Measurements from ENCODE around the gene GUSB.
"Not testable (repeated sequence)": the region's sequence is repeated elsewhere in the genome, so short reads cannot be mapped to it uniquely, and the experiment has no call there.

The GUSB gene

GRCh38 chr7:65966146-65966545 lies 15.9 kb downstream of the GUSB start:
- no peak overlapping the region for H3K27ac Mint-ChIP-seq
- no peaks in the 10 kb centered on the region for H3K4me1 Mint-ChIP-seq
- H3K36me3 Mint-ChIP-seq (ENCODE audit: low read depth): peaks cover 49% of the 10 kb centered on the region
- ATAC-seq (no peak), DNase-seq (no peak)
- H3K27me3 Mint-ChIP-seq: no peaks in the 10 kb centered on the region
- no peaks in the 10 kb centered on the region for H3K9me3 Mint-ChIP-seq
- H3K4me3 Mint-ChIP-seq: no peak overlapping the region

DNA sequence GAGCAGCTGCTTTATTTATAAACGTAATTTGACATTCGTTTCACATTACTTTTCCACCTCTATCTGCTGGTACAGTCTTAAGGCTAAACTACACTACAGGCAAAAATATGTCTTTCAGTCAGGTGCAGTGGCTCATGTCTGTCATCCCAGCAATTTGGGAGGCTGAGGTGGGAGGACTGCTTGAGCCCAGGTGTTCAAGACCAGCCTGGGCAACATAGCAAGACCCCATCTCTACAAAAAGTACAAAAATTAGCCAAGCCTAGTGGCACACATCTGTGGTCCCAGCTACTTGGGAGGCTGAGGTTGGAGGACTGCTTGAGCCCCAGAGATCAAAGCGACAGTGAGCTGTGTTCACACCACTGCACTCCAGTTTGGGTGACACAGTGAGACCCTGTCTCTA lies 17.3 kb downstream of the GUSB start:
- not testable (repeated sequence) for H3K27me3 Mint-ChIP-seq, H3K27ac Mint-ChIP-seq, ATAC-seq

GRCh38 chr7:65962033-65962432 lies 20.0 kb downstream of the GUSB start:
- Mint-ChIP-seq H3K4me1 (no peaks in the 10 kb centered on the region), H3K36me3 (ENCODE audit: low read depth) (peaks cover 43% of the 10 kb centered on the region), H3K4me3 (no peak overlapping the region), H3K9me3 (no peaks in the 10 kb centered on the region), H3K27me3 (no peaks in the 10 kb centered on the region), H3K27ac (no peak overlapping the region)
- ATAC-seq (no peak), DNase-seq (no peak)

More for the DNA sequence above, 17.3 kb downstream of the GUSB start:
- not testable (repeated sequence) for DNase-seq, H3K4me1 Mint-ChIP-seq, H3K4me3 Mint-ChIP-seq, H3K9me3 Mint-ChIP-seq
- peaks cover 50% of the 10 kb centered on the region for H3K36me3 Mint-ChIP-seq (ENCODE audit: low read depth)

GRCh38 chr7:65960351-65961074 lies 21.5 kb downstream of the GUSB start:
- Mint-ChIP-seq H3K4me3 (no peak overlapping the region), H3K4me1 (no peaks in the 10 kb centered on the region), H3K9me3 (no peaks in the 10 kb centered on the region), H3K36me3 (ENCODE audit: low read depth) (peaks cover 43% of the 10 kb centered on the region), H3K27ac (no peak overlapping the region), H3K27me3 (no peaks in the 10 kb centered on the region)
- DNase-seq (no peak), ATAC-seq (no peak)

DNA sequence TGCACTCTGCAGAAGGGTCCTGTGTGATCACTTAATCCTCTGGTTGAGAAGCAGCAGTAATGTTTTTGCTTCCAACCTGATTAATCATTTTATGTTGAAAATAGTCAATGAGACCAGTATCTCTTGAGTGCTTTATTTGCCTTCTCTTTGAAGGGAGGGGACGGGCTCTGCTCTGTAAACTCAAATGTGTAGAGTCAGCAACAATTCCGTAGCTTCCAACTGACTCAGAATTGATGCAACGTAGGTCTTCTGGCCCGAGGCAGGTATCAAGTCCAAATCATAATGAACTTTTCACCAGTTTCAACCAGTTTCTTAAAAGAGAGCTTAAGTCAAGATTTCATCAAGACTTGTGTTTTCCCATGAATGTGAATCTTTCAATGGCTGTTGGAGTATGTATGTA lies 26.3 kb downstream of the GUSB start:
- Mint-ChIP-seq H3K9me3 (no peaks in the 10 kb centered on the region), H3K36me3 (ENCODE audit: low read depth) (peaks cover 35% of the 10 kb centered on the region)
- DNase-seq: no peak

DNA sequence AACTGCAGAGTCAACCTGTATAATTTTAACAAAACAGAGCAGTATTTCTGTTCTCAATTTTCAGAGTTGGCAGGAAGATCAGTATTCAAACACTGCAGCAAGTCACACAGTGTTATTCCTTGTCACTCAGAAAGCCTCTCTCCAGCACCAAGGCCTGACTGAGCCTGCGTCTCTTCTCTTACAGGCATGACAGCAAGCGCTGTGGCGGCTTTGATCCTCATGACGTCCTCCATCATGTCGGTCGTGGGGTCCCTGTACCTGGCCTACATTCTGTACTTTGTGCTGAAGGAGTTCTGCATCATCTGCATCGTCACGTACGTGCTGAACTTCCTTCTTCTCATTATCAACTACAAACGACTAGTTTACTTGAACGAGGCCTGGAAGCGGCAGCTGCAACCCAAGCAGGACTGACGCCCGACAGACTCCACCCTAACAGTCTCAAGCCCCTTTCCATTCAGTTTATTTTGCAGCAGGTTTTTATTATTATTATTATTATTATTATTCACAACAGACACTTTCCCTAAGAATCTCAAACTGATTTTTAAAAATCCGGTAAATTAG lies 28.0 kb downstream of the GUSB start:
- ATAC-seq (no peak), DNase-seq (no peak)
- no peaks in the 10 kb centered on the region for H3K27me3 Mint-ChIP-seq
- peaks cover 23% of the 10 kb centered on the region for H3K36me3 Mint-ChIP-seq (ENCODE audit: low read depth)
- H3K27ac Mint-ChIP-seq: no peak overlapping the region
- no peak overlapping the region for H3K4me3 Mint-ChIP-seq
- H3K9me3 Mint-ChIP-seq: no peaks in the 10 kb centered on the region
- H3K4me1 Mint-ChIP-seq: no peaks in the 10 kb centered on the region

More for the DNA sequence above, 26.3 kb downstream of the GUSB start:
- no peak overlapping the region for H3K27ac Mint-ChIP-seq
- no peaks in the 10 kb centered on the region for H3K27me3 Mint-ChIP-seq
- H3K4me3 Mint-ChIP-seq: no peak overlapping the region
- no peak for ATAC-seq
- H3K4me1 Mint-ChIP-seq: no peaks in the 10 kb centered on the region

DNA sequence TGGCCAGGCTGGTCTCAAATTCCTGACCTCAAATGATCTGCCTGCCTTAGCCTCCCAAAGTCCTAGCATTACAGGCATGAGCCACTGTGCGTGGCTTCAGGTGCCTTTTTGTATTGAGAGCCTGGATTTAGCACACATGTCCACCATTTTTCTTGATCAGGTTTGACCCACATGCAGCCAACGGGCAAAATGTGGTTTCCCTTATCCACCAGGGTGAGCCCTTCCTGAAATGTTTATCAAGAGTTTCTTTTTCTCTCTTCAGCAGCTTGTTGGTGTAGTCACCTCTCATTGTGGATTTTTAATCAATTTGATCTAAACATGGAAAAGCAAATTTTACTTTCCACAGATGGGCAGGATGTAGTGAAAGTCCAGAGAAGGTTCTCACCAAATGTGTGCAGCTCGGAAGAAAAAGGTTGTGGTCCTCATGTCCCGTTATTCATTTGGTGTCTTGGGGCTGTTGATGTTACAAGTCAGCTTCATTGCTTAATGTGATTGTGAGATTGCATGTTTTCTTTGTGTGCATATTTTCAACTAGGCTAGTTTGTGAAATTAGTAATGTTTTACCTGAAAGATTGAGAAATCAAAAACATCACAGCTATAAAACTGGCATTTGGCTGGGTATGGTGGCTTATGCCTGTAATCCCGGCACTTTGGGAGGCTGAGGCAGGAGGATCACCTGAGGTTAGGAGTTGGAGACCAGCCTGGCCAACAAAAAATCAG lies 28.9 kb downstream of the GUSB start:
- H3K9me3 Mint-ChIP-seq: no peaks in the 10 kb centered on the region
- ATAC-seq: no peak
- H3K36me3 Mint-ChIP-seq (ENCODE audit: low read depth): peaks cover 21% of the 10 kb centered on the region
- DNase-seq: no peak
- no peaks in the 10 kb centered on the region for H3K4me1 Mint-ChIP-seq
- H3K27ac Mint-ChIP-seq: no peak overlapping the region
- H3K27me3 Mint-ChIP-seq: no peaks in the 10 kb centered on the region
- H3K4me3 Mint-ChIP-seq: no peak overlapping the region

DNA sequence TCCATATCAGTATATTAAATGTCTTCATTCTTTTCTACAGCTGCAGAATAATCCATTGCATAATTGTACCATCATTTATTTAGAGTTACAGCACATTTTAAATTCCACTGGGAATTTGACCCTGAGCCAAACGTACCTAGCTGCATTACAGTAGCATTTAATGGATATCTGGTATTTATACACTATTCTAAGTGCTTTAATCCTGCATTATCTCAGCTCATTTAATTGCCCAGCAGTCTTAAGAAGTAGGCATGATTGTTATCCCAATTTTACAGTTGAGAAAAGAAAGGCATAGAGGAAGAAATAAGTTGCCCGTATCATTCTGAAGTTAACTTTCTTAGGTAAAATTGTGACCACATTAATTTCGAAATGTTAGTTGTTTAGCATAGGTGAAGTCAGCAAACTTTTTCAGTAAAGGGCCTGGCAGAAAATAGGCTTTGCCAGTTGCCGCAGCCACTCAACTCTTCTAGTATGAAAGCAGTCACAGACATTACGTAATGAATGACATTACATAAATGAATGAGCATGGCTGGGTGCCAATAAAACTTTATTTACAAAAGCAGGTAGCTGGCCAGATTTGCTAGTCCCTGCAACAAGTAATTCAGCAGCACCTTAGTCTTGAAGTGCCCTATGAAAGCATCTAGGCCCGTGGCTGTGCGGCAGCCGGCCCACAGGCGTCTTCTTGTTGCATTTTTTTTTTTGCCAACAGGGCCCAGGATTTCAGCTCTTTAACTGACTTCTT lies 30.0 kb downstream of the GUSB start:
- no peaks in the 10 kb centered on the region for H3K4me1 Mint-ChIP-seq
- DNase-seq: no peak
- no peaks in the 10 kb centered on the region for H3K9me3 Mint-ChIP-seq
- H3K36me3 Mint-ChIP-seq (ENCODE audit: low read depth): peaks cover 21% of the 10 kb centered on the region
- H3K4me3 Mint-ChIP-seq: no peak overlapping the region
- no peak for ATAC-seq
- H3K27ac Mint-ChIP-seq: no peak overlapping the region
- H3K27me3 Mint-ChIP-seq: no peaks in the 10 kb centered on the region

- DNase-seq (no peak), ATAC-seq (no peak)
- Mint-ChIP-seq H3K4me1 (no peaks in the 10 kb centered on the region), H3K27ac (no peak overlapping the region), H3K9me3 (no peaks in the 10 kb centered on the region), H3K36me3 (ENCODE audit: low read depth) (no peaks in the 10 kb centered on the region), H3K4me3 (no peak overlapping the region), H3K27me3 (no peaks in the 10 kb centered on the region)
These were observed 35.1 kb downstream of the GUSB start for GRCh38 chr7:65946904-65947303.

- ATAC-seq; H3K27me3 Mint-ChIP-seq; H3K9me3 Mint-ChIP-seq; H3K4me3 Mint-ChIP-seq; DNase-seq; H3K4me1 Mint-ChIP-seq; H3K36me3 Mint-ChIP-seq (ENCODE audit: low read depth); H3K27ac Mint-ChIP-seq: not testable (repeated sequence)
These were observed 36.2 kb downstream of the GUSB start for GRCh38 chr7:65945787-65946186.

GRCh38 chr7:65938336-65938895 lies 43.6 kb downstream of the GUSB start:
- Mint-ChIP-seq H3K9me3 (peaks cover 9% of the 10 kb centered on the region), H3K27me3 (no peaks in the 10 kb centered on the region), H3K4me1 (no peaks in the 10 kb centered on the region), H3K4me3 (no peak overlapping the region), H3K36me3 (ENCODE audit: low read depth) (peaks cover 23% of the 10 kb centered on the region), H3K27ac (no peak overlapping the region)
- DNase-seq (no peak), ATAC-seq (no peak)

DNA sequence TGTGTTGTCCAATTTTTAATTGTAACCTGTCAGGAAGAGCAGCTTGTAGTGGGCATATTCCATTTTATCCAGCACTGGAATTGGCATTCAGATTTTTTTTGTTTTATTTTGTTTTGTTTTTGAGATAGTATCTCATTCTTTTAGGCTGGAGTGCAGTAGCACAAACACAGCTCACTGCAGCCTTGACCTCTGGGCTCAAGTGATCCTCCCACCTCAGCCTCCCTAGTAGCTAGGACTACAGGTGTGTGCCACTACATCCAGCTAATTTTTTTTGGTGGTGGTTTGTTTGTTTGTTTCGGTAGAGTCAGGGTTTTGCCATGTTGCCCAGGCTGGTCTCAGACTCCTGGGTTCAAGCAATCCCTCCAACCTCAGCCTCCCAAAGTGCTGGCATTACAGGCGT lies 44.7 kb downstream of the GUSB start:
- DNase-seq: no peak
- H3K9me3 Mint-ChIP-seq: peaks cover 9% of the 10 kb centered on the region
- no peak overlapping the region for H3K4me3 Mint-ChIP-seq
- peaks cover 27% of the 10 kb centered on the region for H3K36me3 Mint-ChIP-seq (ENCODE audit: low read depth)
- H3K27ac Mint-ChIP-seq: no peak overlapping the region
- ATAC-seq: no peak
- no peaks in the 10 kb centered on the region for H3K4me1 Mint-ChIP-seq
- H3K27me3 Mint-ChIP-seq: no peaks in the 10 kb centered on the region

DNA sequence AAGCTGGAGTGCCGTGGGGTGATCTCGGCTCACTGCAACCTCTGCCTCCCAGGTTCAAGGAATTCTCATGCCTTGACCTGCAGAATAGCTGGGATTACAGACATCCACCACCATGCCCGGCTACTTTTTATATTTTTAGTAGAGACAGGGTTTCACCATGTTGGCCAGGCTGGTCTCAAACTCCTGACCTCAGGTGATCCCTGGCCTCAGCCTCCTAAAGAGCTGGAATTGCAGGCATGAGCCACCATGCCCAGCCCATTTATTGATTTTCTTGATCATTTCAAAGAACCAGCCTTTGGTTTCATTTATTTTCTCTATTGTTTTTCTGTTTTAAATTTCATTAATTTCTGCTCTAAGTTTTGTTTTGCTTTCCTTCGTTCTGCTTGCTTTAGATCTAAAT lies 50.3 kb downstream of the GUSB start:
- DNase-seq (no peak), ATAC-seq (no peak)
- peaks cover 2% of the 10 kb centered on the region for H3K4me1 Mint-ChIP-seq
- no peak overlapping the region for H3K4me3 Mint-ChIP-seq
- no peaks in the 10 kb centered on the region for H3K27me3 Mint-ChIP-seq
- H3K36me3 Mint-ChIP-seq (ENCODE audit: low read depth): peaks cover 19% of the 10 kb centered on the region
- peaks cover 9% of the 10 kb centered on the region for H3K9me3 Mint-ChIP-seq
- no peak overlapping the region for H3K27ac Mint-ChIP-seq

Data from activated naive CD8-positive, alpha-beta T cell treated with anti-CD3 and anti-CD28 coated beads, Interleukin-2, amount 50 U/mL, for 24 hours (primary cell).